Gastrocnemius medialis (tissue), 4 donors: ENCODE results near the gene SGSM2.

Experiments
- POLR2A ChIP-seq, 2 donors: fragments of 450-650 bp; IDR thresholded peaks; one replicate each; pipeline ENCODE4 v1.6.1; 2017; ENCODE audit warnings: antibody characterized with exemption in 2 of 2, mild to moderate bottlenecking in 2 of 2, moderate library complexity in 2 of 2
- TF ChIP-seq, protein P1 (sequence below), 5 experiments: fragments of 450-650 bp in 3 of 5; fragments of 200-600 bp in 2 of 5; sonication (generic) in 2 of 5; IDR thresholded peaks in 4 of 5; conservative IDR thresholded peaks in 1 of 5; 1 replicate in 4 of 5; 2 replicates in 1 of 5; pipeline ENCODE4 v1.5.1; 2016 to 2019; ENCODE audit warnings: antibody characterized with exemption in 5 of 5, mild to moderate bottlenecking in 3 of 5, moderate library complexity in 3 of 5

DNA sequence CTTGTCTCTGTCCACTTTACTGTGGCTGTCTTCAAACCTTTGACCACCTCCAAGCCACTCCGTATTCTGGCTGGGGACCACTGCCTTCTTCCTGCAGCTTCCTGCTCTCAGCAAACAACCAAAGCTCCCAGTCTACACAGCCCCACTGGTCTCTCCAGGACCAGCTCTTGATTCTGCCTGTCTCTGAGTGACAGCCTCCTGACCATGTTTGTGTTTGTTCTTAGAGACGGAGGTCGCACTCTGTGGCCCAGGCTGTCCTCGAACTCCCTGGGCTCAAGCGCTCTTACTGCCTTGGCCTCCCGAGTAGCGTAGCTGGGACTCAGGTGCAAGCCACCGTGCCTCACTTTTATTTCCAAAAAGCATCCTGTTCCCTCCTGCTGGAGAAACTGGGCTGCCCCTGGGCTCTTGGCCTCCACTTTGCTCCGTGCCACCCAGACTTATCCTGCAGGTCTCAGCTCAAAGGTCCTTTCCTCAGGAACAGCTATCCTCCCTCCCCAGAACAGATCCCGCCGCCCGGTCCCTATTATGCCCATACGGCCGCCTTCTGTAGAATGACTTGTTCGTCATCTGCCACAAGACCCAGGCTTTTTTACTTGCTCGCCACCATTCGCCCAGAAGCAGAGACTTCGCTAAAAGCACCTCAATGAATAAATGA is 54.4 kb downstream of the SGSM2 start:
- TF ChIP-seq, protein P1, sequence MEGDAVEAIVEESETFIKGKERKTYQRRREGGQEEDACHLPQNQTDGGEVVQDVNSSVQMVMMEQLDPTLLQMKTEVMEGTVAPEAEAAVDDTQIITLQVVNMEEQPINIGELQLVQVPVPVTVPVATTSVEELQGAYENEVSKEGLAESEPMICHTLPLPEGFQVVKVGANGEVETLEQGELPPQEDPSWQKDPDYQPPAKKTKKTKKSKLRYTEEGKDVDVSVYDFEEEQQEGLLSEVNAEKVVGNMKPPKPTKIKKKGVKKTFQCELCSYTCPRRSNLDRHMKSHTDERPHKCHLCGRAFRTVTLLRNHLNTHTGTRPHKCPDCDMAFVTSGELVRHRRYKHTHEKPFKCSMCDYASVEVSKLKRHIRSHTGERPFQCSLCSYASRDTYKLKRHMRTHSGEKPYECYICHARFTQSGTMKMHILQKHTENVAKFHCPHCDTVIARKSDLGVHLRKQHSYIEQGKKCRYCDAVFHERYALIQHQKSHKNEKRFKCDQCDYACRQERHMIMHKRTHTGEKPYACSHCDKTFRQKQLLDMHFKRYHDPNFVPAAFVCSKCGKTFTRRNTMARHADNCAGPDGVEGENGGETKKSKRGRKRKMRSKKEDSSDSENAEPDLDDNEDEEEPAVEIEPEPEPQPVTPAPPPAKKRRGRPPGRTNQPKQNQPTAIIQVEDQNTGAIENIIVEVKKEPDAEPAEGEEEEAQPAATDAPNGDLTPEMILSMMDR (IDR thresholded peaks at IDR 0.05 in 4 of 5, conservative IDR thresholded peaks at IDR 0.05 in 1 of 5): no peak
- TF ChIP-seq POLR2A (IDR thresholded peaks at IDR 0.05): no peak
